DMS79 (cell line): ENCODE data around the gene ENPP1.

Experiments
- DNase-seq: peaks from one replicate; lab custom pipeline; 2025; lab: John Stamatoyannopoulos, UW

Gene ENPP1

DNA sequence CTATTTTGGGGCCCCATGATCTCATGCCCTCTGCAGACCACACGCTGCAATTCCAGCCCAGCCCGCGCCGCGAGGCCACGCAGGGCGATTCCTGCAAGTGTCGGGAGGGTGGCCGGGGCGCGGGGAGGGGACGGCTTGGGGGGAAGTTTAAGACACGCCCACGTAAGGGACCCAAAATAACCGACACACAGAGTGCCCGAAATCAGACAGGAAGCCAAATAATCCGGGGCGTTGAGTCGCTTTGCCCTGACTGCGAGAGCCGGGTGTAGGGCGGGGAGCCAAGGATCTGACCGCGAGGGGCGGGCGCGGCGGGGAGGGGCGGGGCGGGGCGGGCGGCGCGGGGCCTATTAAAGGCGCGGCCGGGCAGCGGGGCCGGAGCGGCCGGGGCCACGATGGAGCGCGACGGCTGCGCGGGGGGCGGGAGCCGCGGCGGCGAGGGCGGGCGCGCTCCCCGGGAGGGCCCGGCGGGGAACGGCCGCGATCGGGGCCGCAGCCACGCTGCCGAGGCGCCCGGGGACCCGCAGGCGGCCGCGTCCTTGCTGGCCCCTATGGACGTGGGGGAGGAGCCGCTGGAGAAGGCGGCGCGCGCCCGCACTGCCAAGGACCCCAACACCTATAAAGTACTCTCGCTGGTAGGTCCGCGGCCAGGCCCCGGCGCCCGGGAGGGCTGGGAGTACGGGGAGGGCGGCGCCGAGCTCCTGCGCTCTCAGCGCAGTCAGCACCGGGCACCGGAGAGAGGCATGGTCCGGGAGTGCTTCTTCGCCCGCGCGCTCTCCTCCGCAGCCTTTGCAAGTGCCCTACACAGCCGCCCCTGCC, at the start of gene ENPP1:
Gene ENPP1 (plus strand): TSS at position 377 of the 816 bp plus-strand sequence. CDS start 16 bp downstream, at position 393.
- DNase-seq = no peak

DNA sequence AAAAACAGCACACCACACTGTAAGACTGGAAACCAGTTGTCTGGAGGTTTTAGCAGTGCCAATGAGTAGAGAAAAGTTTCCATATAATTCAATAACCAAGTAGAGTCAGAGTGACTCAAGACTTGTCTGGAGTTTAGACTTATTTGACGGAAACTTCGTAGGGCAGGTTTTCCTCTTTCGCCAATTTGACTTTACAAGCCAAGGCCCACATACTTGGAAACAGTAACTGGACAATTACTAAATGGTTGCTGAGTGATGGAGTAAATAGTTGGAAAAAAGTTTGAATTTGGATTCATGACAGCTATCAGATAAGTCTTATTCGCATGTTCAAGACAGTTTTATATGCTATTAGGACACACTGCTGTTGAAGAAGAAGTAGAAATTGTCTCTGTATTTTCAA, 48.9 kb upstream of the ENPP1 start:
- no peak for DNase-seq

DNA sequence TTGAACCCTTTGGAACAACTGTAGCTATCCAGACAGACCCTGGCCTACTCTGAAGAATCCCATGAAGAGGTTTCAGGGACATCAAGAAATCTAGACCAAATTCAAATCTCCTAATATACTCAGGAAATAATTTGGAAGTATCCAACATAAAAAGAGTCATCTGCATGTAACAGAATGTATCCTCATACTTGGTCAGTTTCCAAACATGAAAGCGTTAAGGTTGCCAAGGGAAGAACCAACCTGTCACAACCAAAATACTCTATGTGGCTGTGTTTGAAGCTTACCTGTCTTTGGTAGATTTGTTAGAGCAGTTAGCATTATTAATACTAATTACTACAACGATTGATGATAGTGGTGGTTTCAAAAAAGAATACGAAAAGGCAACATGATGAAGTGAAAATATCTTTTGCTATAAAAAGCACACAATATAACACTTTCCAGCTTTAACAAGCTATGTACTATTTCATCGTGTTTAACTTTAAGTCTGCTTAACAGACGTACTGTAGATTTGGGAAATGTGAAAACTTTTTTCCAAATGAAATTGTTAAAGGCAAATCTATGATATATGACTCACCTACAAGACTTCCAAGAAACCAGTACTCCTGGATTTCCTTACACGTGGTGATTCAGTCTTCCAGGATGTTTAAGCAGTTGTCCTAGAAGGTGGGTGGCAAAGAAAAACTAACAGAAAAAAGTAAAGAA, 46.6 kb upstream of the ENPP1 start:
- DNase-seq = no peak

DNA sequence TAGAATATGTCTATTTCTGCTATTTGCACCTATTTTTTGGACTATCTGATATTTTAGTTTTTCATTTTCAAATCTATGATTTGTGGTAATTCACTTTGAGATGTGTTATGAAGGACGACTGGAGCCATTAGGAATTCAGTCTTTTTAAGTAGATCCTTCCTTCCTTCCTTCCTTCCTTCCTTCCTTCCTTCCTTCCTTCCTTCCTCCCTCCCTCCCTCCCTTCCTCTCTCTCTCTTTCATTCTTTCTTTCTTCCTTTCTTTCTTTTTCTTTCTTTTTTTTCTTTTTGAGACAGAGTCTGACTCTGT, 46.1 kb upstream of the ENPP1 start:
- DNase-seq = no peak

DNA sequence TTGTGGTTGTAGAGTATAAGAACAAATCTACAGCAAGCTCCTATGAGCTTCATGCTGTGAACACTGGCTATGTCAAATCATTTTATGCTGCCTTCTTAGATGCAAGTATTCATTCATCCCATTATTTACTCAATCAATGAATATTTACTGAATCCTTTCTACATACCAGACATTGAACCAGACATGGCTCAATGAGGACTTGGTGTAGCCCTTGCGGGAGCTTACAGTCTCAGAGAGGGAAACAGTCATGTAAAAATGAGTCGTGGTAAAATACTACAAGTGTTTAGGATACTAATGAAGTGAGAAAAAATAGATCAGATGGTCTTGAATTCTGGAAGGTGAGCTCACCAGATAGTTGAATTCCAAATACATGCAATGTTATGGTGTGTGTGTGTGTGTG, 44.8 kb upstream of the ENPP1 start:
- DNase-seq = no peak

DNA sequence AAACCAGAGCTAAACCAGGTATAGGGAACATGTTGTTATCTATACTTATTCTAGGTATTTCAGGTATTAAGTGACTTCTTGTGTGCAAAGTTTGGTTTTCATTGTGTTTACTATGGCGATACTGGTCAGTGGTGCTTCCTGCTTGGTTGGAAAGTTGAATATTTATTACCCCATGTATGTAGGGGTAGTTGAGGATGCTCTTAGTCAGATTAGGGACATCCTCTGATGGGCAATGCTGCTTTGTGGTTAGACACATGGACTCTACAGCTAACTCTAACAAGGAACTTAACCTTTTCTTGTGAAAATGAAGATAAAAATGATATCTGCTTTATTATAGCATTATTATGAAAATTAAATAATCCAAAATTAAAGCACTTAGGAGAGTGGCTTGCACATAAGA, 44.1 kb upstream of the ENPP1 start:
- DNase-seq = no peak

DNA sequence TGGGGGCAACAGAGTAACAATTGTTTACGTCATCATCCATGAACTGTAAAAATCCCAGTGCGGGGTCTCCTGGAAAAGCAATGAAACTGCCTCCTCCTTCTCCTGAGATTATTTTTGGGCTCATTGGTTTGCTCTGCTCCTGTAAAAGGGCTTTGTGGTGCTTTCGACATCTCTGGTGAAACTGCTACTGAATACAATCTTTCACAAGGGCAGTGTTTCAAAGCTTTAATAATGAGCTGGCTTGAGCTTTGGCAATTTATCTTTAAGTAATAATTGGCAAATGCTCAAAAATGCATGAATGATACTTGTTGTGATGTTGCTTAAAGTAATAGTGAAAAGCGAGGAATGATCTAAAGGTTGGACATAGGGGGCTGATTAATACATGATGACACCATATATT, 43.5 kb upstream of the ENPP1 start:
- DNase-seq = no peak

DNA sequence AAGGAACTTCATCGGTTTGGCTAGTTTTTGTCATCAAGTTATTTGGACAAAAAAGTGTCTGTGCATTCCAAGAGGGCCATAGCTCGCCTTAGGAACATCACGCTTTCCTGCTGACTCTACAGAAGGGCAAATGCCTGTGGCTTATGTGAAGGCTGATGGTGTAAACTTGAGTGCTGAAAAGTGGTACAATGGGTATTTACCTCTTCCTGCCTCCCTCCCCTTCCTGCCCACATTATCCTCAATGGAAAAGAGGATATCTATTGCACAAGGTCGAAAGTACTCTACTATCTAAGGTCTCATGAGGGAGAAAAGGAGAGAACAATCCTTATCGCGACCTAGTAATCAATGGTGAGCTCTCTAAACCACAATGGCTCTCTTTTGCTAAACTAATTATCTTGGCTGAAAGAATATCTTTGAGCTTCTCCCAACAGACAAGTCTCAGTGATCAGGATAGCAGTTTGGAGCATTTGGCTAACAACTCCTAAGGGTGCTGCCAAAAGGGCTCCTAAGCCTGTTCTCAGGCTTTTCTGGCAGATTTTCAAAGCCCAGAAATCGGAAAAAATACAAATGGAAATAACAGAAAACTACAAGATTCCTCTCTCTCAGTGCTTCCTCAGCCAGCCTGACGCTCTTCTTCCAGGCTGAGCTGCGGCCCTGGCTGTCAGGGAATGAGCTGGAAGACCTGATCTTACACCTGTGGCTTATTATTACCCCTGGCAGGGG, 42.6 kb upstream of the ENPP1 start:
- DNase-seq = no peak

DNA sequence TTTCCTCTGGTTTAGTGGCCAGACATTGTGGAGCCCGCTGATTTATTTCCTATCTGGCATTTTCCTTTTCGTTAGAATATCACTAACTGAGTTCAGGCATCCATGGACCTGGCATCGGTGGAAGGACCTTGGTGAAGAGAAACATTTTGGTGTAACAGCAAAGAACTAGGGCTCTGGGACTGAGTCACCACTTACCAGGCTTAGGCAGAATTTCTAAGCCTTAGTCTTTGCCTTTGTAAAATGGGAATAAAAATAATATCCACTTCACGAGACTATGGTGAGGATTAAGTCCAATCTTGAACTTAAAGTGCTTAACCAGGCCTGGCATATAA, 42.0 kb upstream of the ENPP1 start:
- DNase-seq = no peak

DNA sequence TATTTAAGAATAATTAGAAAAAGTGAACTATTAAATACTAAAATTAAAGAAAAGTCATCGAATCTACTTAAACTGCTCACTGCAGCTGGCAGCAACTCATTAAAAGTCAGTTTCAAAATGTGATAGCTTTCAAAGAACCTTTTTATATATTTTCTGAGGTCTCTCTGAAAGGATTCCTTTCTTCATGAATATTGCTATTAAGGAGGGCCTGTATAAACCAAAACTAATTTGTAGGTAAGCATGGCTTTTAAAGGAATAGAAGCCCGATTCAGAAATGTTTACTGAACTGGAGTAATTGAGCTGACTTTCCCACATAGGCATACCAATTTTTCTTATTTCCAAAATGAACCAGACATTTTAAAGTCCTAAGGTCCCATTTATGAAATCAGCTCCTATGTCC, 41.2 kb upstream of the ENPP1 start:
- DNase-seq = no peak

DNA sequence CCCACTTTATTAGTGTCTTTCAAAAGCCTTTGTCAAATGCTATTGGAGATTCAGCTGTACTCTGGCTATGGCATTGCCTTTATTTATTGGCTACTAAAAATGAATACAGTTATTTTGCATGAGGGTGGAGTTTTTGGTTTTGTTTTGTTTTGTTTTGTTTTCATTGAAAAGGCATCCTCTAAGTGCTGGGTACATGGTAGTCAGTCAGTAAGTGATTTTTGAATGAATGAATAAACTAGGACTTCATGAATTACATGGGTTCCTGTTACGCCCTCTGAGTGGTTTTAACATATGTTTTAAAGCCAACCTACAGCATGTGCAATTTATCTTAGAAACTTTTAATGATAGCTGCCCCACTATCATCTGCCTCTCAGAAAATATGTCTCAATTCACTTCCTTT, 38.9 kb upstream of the ENPP1 start:
- DNase-seq = no peak

DNA sequence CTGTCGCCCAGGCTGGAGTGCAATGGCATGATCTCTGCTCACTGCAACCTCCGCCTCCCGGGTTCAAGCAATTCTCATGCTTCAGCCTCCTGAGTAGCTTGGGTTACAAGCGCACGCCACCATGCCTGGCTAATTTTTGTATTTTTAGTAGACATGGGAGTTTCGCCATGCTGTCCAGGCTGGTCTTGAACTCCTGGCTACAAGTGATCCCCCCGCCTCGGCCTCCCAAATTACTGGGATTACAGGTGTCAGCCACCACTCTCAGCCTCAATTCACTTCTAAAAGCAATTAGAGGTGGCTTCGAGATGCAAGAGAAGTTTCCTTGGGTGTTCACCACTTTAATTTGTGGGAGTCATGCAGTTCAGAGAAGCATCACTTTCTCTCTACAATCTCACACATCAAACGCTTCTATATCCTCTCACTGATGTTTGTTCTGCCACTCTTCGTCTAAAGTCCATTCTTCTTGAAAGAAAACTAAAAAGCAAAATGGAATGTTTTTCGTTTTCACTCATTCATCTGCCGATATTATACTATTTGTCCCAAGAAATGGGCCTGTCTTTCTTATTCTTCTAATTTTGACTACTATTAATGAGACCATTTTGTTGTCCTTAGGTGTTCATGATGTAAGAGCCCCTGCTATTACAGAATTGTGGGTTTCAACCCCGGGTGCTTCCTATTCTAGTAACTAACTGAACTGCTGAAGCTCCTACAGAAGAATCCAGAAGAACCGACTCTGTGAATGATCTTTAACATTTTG, 38.3 kb upstream of the ENPP1 start:
- DNase-seq = no peak

DNA sequence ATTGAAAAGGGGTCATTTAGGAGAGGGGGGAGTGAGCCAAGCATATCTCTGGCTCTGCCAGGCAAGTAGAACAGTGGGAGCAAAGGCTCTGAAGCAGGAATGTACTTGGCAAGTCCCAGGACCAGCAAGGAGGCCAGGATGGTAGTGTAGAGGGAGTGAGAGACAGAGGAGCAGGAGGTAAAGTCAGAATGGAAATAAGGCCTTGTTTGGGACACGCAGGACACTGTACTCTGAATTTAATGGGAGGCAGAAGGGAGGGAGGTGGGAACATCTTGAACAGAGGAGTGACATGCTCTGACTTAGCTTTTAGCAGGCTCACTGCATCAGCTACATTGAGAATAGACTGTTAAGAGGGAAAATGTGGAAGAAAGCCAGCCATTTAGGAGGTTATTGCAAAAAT, 37.0 kb upstream of the ENPP1 start:
- DNase-seq = no peak

DNA sequence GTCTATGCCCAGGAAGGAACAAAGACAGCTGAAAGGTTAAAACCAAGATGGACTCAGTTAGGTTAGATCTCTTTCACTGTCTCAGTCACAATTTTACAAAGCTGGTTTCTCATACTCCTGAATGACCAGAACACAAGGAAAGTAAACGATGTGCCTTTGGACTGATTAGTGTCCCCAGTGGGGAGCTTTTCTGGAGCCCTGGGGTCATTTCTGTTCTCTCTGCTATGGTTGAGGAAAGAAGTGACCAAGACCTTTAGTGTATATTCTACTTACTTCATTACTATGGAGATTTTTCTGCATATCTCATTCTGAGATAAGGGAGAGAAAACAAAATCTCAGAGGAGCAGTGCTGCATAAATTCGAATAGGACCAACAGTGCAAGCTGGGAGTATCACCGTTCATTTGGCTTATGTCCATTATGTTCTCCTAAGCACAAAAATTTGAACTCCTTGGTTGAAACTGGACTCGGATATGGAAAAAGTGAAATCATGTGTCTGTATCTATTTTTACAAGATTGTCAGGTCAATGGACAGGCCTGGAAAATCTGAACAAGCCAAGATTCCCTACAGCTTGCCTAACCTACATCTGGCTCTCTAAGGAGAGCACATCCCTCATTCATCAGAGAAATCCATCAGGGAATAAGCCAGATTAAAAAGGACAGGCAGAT, 34.4 kb upstream of the ENPP1 start:
- no peak for DNase-seq

DNA sequence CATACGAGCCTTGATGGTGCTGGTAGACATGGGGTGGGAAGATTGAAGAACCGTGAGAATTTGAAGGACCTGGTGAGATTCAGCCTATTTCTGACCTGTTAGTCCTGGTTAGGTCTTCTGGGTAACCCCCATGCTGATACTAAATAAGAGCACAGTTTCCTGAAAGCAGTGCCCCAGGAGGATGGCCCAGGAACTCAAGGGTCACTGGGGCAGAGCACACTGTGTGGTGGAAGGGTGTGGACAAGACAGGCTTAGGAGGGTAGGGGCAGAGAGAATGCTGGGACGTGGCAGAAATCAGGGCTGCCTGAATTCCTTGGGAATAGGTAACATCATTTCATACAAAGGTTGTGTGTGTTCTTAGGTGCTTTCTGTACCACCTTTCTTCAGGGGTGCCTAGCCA, 31.9 kb upstream of the ENPP1 start:
- DNase-seq = no peak

DNA sequence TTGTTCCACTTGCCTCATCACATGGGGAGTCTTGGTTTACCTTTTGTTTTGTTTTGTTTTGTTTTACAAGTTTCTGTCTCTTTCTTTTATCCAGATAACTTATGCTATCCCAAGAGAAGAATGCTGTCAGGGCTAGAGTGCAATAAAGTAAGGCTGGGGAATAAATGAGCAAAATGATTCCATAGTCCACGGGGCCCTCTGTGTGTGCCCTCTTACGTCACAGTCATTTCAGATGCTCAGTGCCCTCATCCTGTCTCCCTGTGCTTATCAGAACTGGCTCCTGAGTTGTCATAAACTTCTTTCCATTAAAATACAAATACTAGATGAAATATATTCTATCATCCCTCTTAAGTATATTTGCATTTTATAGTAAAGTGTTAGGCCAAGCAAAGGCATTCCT, 30.8 kb upstream of the ENPP1 start:
- no peak for DNase-seq

DNA sequence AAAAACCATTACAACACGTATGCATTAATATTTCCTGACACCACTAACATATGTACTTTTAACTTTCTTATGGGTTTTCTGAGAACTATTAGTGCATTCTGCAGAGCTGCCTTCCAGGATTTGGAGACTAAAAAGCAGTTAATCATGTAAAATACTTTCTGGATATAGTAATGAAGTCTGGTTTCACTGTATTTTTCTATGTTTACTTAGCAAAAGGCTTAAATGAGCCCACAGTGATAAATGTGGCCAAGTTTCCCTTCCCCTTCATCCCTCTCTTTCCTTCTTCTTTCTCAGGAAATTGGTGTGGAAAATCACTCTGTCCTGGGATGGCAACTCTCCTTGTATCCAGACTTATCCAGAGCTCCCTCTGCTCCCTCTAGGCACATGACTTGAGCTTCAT, 29.7 kb upstream of the ENPP1 start:
- DNase-seq = no peak

DNA sequence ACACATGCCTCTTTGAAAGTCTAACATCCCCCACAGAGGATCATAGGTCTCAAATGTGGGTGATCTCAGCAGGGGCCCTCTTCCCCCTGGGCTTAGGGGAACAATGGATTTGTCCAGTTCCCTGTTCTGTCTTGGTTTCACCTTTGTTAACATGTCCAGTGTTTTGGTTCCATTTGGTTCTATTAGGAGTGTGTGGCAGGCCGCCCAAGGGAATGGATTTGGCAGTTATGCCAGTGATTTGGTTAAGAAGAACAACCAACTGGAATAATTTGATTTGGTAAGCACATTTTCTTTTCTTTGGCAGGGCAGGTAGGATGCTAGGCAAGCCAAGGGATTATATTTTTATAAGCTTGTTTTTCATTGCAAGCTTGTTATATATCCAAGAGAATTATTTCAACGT, 28.5 kb upstream of the ENPP1 start:
- no peak for DNase-seq

DNA sequence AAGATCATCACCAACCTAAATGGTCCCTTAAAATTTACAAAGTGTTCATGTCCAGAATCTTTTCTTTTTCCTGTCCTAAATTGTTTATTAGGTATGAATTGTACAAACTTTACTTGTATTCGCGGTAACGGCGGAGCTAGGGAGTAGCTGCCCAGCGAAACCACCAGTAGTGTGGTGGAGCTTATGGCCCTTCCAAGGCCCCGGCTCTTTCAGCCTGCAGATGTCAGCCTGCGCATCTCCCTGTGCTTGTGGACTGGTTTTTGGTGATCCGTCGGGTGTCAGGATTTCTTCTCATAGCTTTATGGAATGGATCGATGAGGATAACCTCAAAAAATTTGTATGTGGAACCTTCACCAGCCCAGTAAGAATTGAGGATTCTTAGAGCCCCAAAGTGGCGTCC, 27.2 kb upstream of the ENPP1 start:
- DNase-seq = no peak

DNA sequence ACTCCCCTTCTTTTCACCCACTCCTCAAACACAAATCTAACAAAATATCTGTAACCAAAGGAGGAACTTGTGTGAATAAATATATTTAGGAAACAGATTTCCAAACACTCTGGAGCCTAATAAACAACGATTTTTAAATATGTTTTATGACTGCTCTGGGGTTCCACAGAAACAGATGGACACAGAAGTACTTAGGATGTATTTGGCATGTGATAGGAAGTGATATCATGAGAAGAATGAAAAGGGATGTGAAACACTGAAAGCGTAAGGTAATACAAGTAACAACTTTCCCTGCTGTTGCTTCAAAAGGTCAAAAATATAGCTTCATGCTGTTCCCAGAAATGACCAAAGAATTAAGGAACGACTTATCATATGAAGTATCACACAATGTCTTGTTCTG, 26.1 kb upstream of the ENPP1 start:
- DNase-seq = no peak

DNA sequence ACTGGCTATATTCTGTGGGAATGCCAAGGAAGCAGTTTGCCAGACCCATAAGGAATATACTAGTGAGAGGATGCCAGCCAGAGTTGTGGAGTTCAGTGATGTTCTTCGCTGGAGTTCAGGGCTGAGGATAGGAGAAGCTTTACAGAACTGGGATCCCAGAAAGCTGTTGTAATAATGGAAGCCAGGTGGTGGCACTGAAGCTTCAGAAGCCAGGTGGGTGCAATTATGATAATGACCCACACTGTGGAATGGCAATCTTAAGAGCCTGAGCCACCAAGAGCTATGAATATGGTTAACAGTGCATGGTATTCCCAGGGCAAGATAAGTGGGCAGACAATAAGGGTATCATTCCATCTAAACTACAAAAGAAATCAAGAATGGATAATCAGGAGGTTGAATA, 25.1 kb upstream of the ENPP1 start:
- no peak for DNase-seq

DNA sequence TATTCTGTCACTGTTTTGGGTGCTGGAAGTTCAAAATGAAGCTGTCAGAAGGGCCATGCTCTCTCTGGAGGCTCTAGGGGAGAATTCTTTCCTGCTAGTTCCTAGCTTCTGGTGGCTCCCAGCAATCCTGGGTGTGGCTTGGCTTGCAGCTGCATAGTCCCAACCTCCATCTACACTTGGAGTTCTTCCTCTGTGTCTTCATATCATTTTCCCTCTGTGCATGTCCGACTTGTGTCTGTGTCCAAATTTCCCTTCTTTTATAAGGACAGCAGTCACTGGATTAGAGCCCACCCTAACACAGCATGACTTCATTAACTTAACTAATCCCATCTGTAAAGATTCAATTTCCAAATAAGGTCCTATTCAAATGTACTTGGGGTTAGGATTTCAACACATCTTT, 23.3 kb upstream of the ENPP1 start:
- no peak for DNase-seq
